Glomerular visceral epithelial cell (primary cell): ENCODE data around the gene ZNF618.

Experiments used
- DNase-seq: peaks from one replicate; pipeline ENCODE4 v3.0.0-alpha.2; 2016; ENCODE audit errors: extremely low spot score

Gene ZNF618

GRCh38 chr9:114098021-114098935 is 222.2 kb downstream of the ZNF618 start:
- DNase-seq: peak; percentile 78

- peak; percentile 96 for DNase-seq
Observed at GRCh38 chr9:114098936-114099668, 223.0 kb downstream of the ZNF618 start, which contains the start of gene KIF12. Gene KIF12, minus strand, starts transcription at chr9:114099292. Its CDS starts 16 bp downstream, at chr9:114099276.

- no peak for DNase-seq
Observed at GRCh38 chr9:114099669-114100270, 223.7 kb downstream of the ZNF618 start.

- DNase-seq: no peak
Observed at GRCh38 chr9:114100536-114100935, 224.4 kb downstream of the ZNF618 start.

- DNase-seq: no peak
Observed at GRCh38 chr9:114102484-114102883, 226.4 kb downstream of the ZNF618 start.

- no peak for DNase-seq
Observed at GRCh38 chr9:114105236-114105635, 229.1 kb downstream of the ZNF618 start.
